DMS 273 treated with DMSO at 0.1 percent for 48 hours (cell line): ENCODE results near the gene CTNNAL1.
"Not testable (repeated sequence)": the region's sequence is repeated elsewhere in the genome, so short reads cannot be mapped to it uniquely, and the experiment has no call there.

Source experiments
- DNase-seq: peaks from one replicate; lab custom pipeline; 2025; lab: John Stamatoyannopoulos, UW

The CTNNAL1 gene

GRCh38 chr9:109012876-109013678, at the start of gene CTNNAL1:
TSS of gene CTNNAL1 (minus strand) at chr9:109013499. CDS start at chr9:109013442, 57 bp downstream.
- DNase-seq: peak; percentile 71

- no peak for DNase-seq
These were observed 49.2 kb upstream of the CTNNAL1 start for GRCh38 chr9:109062543-109062942.

GRCh38 chr9:109060191-109060590, 46.9 kb upstream of the CTNNAL1 start:
- DNase-seq: no peak

GRCh38 chr9:109053121-109053520, 39.8 kb upstream of the CTNNAL1 start:
- not testable (repeated sequence) for DNase-seq

GRCh38 chr9:109052416-109052815, 39.1 kb upstream of the CTNNAL1 start:
- no peak for DNase-seq

- no peak for DNase-seq
These were observed 38.4 kb upstream of the CTNNAL1 start for GRCh38 chr9:109051733-109052132.

- DNase-seq: no peak
These were observed 37.1 kb upstream of the CTNNAL1 start for GRCh38 chr9:109050444-109050843.

GRCh38 chr9:109048822-109049221, 35.5 kb upstream of the CTNNAL1 start:
- no peak for DNase-seq

- no peak for DNase-seq
These were observed 34.0 kb upstream of the CTNNAL1 start for GRCh38 chr9:109047259-109047658.

- DNase-seq: no peak
These were observed 33.0 kb upstream of the CTNNAL1 start for GRCh38 chr9:109046346-109046745.

GRCh38 chr9:109043578-109043977, 30.3 kb upstream of the CTNNAL1 start:
- DNase-seq: no peak

GRCh38 chr9:109040571-109040970, 27.3 kb upstream of the CTNNAL1 start:
- DNase-seq: no peak

GRCh38 chr9:109039539-109039938, 26.2 kb upstream of the CTNNAL1 start:
- DNase-seq: no peak

GRCh38 chr9:109037946-109038715, 24.8 kb upstream of the CTNNAL1 start:
- no peak for DNase-seq

GRCh38 chr9:109036744-109037680, 23.7 kb upstream of the CTNNAL1 start:
- DNase-seq: no peak

GRCh38 chr9:109035684-109036423, 22.6 kb upstream of the CTNNAL1 start:
- DNase-seq: no peak

GRCh38 chr9:109033941-109034700, 20.8 kb upstream of the CTNNAL1 start:
- no peak for DNase-seq

GRCh38 chr9:109031241-109031640, 17.9 kb upstream of the CTNNAL1 start:
- DNase-seq: no peak

GRCh38 chr9:109030426-109030825, 17.1 kb upstream of the CTNNAL1 start:
- DNase-seq: no peak

- no peak for DNase-seq
These were observed 15.2 kb upstream of the CTNNAL1 start for GRCh38 chr9:109028457-109028856.

GRCh38 chr9:109027176-109027575, 13.9 kb upstream of the CTNNAL1 start:
- DNase-seq: no peak
